HG03378 (cell line): ENCODE results near the gene MYRIP.
"Not testable (repeated sequence)": the region's sequence is repeated elsewhere in the genome, so short reads cannot be mapped to it uniquely, and the experiment has no call there.

Experiments
- ATAC-seq: cut with Tn5 transposase; IDR thresholded peaks from one replicate; pipeline ENCODE4 v1.9.1; 2021; ENCODE audit warnings: mild to moderate bottlenecking, moderate library complexity; ENCODE audit not compliant: unreplicated experiment

The MYRIP gene

DNA sequence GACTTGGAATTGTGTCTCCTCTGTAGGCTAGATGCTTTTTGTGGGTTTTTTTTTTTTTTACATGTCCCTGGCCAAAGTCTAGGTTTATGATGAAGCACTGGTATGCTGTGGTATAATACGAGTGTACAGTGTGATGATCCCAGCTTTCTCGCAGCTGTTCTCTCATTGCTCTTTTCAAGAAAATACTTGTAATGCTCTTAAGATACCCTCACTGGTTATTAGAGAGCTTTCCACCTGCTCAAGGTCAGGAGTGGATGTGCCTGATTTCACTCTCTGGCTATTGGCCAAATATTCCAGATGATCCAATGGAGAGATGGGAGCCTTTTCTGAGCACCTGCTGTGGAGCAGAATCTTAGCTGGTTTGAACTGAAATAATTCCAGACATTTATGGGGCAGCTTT, 215.1 kb downstream of the MYRIP start:
- ATAC-seq: no peak

- not testable (repeated sequence) for ATAC-seq
These were observed 216.5 kb downstream of the MYRIP start for GRCh38 chr3:40025892-40026291.

- no peak for ATAC-seq
These were observed 225.8 kb downstream of the MYRIP start for GRCh38 chr3:40035177-40035576.

DNA sequence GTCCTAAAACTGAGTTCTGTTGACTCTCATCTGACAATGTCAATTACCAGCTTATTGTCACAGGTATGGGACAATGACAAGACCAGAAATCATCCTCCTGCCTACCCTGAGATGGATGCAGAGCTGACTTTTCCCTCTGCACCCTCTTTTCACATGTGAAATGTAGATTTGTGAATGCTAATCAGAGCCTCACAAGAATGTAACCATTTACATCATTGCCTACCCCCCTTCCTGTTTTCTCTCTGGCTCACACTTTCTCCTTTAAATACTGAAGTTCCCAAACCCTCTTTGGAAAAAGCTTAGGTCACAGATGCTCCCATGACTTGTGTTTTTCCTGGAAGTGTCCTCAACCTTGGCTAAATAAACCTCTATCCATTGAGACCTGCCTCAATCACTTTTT, 228.2 kb downstream of the MYRIP start:
- no peak for ATAC-seq

- no peak for ATAC-seq
These were observed 233.5 kb downstream of the MYRIP start for GRCh38 chr3:40042752-40043443.

DNA sequence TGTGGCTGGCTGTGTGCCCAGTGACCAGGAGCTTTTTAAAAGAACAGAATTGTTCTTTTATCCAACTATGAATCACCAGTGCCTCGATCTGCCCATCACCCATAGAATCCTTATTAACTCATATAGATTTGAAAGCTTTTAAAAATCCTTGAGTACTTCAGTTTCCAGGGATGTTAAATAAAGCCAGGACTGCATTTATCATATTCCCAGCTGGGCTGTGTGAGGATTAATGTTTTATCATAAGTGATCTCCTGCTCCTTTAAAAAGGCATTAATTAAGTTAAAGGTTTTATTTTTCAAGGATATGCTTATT, 234.0 kb downstream of the MYRIP start:
- no peak for ATAC-seq

DNA sequence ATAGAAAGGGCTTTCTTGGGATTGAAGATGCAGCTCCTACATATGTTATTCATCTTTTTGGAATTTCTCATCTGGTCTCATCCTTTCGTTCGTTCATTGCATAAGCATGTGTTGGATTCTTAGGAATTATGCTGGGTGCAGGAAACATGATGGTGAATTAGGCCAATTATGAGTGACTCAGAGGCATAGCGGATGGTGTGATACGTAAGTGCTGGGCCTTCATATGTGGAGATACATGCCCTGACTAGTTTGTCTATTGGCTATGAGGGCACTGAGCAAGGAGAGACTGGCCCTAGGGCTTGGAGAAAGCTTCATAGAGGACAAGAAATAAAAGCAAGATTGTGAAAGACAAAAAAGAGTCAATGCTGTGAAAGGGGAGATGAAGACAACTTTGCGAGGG, 235.1 kb downstream of the MYRIP start:
- ATAC-seq: no peak

DNA sequence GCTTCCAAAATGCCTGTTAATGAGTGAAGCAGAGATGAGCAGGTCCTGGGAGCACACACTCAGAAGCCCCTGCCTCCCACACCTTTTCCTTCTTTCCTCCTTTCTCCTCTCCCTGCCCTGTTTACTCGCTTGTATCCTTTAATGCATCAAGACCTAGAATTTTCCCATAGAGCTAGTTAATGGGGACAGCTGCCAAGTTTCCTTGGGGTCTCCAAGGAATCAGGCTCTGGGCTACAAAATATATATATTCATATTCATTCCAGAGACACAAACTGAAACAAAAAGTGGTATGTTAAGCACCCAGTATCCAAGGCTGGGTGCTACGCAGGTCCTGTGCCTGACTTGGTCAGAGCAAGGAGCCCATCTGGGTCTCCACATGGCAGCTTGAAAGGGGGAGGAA, 235.6 kb downstream of the MYRIP start:
- ATAC-seq: no peak

DNA sequence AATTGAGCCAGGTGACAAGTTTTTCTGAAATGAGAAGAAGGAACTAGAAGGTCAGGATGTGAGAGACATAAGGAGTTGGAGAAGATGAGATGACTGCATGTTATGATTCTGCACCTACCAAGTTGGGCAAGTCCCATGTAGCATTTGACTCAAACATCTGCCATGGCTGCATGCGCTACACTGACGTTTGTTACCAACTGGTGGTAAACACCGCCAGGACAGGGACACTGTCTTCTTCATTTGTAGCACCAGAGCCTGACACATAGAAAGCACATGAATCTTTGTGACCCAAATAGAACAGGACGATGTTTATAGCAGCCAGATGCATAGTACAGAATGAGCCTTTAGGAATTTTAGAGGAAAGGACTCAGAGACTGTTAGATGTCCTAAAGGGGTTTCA, 236.7 kb downstream of the MYRIP start:
- ATAC-seq: no peak

DNA sequence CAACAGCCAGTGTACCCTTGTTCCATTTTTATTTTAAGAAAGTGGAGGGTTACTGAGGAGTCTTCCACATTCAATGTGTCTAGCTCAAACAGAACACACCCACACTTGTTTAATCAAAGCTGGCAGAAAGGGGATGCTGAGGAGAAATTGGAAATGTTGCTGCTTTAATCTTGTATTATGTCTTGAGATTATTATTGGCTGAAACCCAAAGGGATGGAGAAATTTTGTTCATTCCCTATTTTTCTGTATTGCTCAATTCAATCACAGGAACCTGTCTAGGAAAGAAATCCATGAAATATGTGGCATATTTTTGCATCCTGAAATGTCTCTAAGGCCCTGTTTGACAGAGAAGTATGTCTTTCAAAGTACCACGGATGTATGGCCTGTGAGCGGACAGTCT, 238.0 kb downstream of the MYRIP start:
- ATAC-seq: no peak

GRCh38 chr3:40053663-40054062, 244.3 kb downstream of the MYRIP start:
- no peak for ATAC-seq

- no peak for ATAC-seq
These were observed 245.3 kb downstream of the MYRIP start for GRCh38 chr3:40054568-40055222.

DNA sequence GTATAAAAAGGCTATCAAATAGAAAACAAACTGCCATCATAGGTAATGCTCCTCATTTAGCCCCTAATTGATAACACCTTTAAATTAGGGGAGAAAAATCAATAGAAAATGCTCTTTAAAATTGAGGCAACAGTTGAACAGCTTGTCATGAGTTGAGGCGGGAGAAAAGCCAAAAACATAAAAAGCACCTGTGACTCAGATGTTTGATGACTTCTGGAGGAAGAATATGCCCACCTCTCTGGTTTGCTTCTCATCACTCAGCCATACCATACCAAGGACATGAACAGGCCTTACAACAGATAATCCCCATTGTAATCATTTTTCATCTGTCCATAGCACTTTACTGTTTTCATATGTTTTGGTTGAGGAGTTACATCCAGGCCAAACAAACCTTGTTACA, 246.0 kb downstream of the MYRIP start:
- no peak for ATAC-seq

- no peak for ATAC-seq
These were observed 246.5 kb downstream of the MYRIP start for GRCh38 chr3:40055956-40056355.

- ATAC-seq: no peak
These were observed 247.7 kb downstream of the MYRIP start for GRCh38 chr3:40057077-40057476.

DNA sequence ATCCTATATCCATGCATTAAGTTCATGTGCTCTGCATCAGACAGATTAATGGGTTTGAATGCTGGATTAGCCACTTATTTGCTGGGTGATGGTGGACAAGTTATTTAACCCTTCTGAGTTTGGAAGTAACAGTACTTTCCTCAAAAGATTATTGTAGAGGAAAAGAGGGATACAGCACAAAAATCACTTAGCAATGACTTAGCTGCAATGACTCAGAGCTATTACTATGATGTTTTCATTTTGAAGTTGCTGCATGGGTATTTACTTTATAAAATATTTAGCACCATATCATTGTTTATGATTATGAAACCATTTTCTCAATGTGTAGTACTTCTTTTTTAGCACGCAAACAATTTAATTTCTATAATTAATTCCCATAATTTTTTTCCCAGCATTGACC, 248.4 kb downstream of the MYRIP start:
- ATAC-seq: no peak

GRCh38 chr3:40068636-40069035, 259.2 kb downstream of the MYRIP start:
- ATAC-seq: no peak

GRCh38 chr3:40070816-40071215, 261.4 kb downstream of the MYRIP start:
- ATAC-seq: no peak

GRCh38 chr3:40071683-40072238, 262.4 kb downstream of the MYRIP start:
- no peak for ATAC-seq

- ATAC-seq: no peak
These were observed 264.1 kb downstream of the MYRIP start for GRCh38 chr3:40073310-40074007.

DNA sequence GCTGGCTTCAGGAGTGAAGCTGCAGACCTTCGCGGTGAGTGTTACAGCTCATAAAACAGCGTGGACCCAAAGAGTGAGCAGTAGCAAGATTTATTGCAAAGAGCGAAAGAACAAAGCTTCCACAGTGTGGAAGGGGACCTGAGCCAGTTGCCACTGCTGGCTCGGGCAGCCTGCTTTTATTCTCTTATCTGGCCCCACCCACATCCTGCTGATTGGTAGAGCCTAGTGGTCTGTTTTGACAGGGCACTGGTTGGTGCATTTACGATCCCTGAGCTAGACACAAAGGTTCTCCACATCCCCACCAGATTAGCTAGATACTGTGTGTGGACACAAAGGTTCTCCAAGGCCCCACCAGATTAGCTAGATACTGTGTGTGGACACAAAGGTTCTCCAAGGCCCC, 267.7 kb downstream of the MYRIP start:
- ATAC-seq: not testable (repeated sequence)
